H1 (cell line): Measurements from ENCODE around the gene GNG11. TPM values are rescaled to one million over a fixed set of nuclear protein-coding genes. Genes with fewer than 3 reads are reported as not detected.

Source experiments
- KDM4A ChIP-seq: IDR thresholded peaks from one replicate; pipeline ENCODE4 v1.7.1; 2012; ENCODE audit warnings: low read depth, mild to moderate bottlenecking, moderate library complexity, low read length, inconsistent platforms; ENCODE audit not compliant: severe bottlenecking
- MAFK ChIP-seq: IDR thresholded peaks from 2 replicates; pipeline ENCODE4 v1.6.1; 2012; ENCODE audit warnings: low read depth, mild to moderate bottlenecking, improper control_type of control experiment, low read length
- RXRA ChIP-seq: IDR thresholded peaks from 2 replicates; pipeline ENCODE4 v1.6.1; 2011; ENCODE audit warnings: low read depth, mild to moderate bottlenecking, low read length, moderate library complexity; ENCODE audit not compliant: insufficient read depth
- TAF1 ChIP-seq: IDR thresholded peaks from 2 replicates; pipeline ENCODE4 v1.6.1; 2011; ENCODE audit warnings: mild to moderate bottlenecking, low read depth, low read length
- TEAD4 ChIP-seq: IDR thresholded peaks from 2 replicates; pipeline ENCODE4 v1.6.1; 2012; ENCODE audit warnings: low read depth, low read length, inconsistent platforms, mixed read lengths
- polyA plus RNA-seq, 7 experiments: library from polyadenylated mRNA; depleted of rRNA in 3 of 7; stranded (reverse) in 5 of 7; unstranded in 2 of 7; fragments of >200 nt in 5 of 7; fragments of 200-250 nt in 2 of 7; gene quantifications; 1 replicate in 5 of 7; 2 replicates in 1 of 7; 4 replicates in 1 of 7; pipeline versions ENCODE4 v1.2.1 to v1.2.3, GENCODE V29; 2011 to 2013; ENCODE audit warnings: missing spikeins in 2 of 7, mixed read lengths in 2 of 7
- total RNA-seq: library from RNA; stranded (reverse); fragmentation: NEBNext Ultra II Directional; extraction: Animal tissue kit (Norgen Biotek cat#: 25700); gene quantifications from 2 replicates; pipeline ENCODE4 v1.2.1, GENCODE V29; 2021
- TF ChIP-seq, protein P1 (sequence below): IDR thresholded peaks from 2 replicates; pipeline ENCODE4 v1.6.1; 2012; ENCODE audit warnings: inconsistent platforms
- TF ChIP-seq, protein P2 (sequence below): fragments of 300-600 bp; sonication (generic); IDR thresholded peaks from 2 replicates; pipeline ENCODE4 v1.7.1; 2012; ENCODE audit warnings: low read length, moderate library complexity, mild to moderate bottlenecking, inconsistent platforms; ENCODE audit not compliant: insufficient replicate concordance
- TF ChIP-seq, protein P3 (sequence below): IDR thresholded peaks from 2 replicates; pipeline ENCODE4 v1.6.1; 2012; ENCODE audit warnings: inconsistent platforms

Gene GNG11
- total and polyA plus RNA-seq, 2 of the 8 experiments (the other 6 are each of a cell fraction or from before 2014, with no cell fraction given) = 0.38 to 1.3 TPM

DNA sequence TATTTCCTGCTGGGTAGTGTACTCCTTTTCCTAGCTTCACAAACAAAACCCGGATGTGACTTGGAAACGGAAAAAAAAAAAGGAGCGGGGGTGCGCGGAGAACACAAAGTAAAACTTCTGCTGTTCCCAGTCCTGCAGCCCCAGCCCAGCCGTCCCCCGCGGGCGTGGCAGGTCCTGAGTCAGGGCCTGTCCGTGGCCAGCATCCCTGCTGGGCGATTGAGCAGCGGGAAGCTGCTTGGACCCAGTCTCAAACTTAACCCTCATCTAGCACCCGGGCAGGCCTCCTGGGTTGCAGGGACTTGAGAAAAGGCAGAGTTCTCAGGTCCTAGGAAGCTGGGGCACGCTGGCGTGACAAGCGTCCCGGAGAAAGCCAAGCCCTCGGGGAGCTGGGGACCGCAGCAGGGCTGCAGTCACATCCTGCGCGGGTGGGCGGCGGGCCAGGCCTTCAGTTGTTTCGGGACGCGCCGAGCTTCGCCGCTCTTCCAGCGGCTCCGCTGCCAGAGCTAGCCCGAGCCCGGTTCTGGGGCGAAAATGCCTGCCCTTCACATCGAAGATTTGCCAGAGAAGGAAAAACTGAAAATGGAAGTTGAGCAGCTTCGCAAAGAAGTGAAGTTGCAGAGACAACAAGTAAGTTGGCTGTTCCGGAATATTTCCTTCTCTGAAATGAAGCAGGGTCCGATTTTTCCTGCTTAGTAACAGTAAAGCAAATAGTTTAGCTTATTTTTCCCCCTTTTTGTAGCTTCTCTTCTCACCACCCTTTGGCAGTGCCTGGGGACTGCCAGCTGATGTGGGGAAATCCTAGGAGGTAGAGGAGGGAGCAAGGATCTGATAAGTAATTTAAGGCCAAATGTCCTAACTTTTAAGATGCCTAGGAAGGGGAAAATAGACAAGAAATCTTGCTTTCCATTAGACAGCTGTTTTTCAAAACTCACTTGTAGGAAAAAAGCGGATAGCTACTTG, at the start of gene GNG11 (continued):
- TF ChIP-seq, protein P1, sequence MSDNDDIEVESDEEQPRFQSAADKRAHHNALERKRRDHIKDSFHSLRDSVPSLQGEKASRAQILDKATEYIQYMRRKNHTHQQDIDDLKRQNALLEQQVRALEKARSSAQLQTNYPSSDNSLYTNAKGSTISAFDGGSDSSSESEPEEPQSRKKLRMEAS = no peak
- TF ChIP-seq TEAD4 = no peak
- TF ChIP-seq, protein P2, sequence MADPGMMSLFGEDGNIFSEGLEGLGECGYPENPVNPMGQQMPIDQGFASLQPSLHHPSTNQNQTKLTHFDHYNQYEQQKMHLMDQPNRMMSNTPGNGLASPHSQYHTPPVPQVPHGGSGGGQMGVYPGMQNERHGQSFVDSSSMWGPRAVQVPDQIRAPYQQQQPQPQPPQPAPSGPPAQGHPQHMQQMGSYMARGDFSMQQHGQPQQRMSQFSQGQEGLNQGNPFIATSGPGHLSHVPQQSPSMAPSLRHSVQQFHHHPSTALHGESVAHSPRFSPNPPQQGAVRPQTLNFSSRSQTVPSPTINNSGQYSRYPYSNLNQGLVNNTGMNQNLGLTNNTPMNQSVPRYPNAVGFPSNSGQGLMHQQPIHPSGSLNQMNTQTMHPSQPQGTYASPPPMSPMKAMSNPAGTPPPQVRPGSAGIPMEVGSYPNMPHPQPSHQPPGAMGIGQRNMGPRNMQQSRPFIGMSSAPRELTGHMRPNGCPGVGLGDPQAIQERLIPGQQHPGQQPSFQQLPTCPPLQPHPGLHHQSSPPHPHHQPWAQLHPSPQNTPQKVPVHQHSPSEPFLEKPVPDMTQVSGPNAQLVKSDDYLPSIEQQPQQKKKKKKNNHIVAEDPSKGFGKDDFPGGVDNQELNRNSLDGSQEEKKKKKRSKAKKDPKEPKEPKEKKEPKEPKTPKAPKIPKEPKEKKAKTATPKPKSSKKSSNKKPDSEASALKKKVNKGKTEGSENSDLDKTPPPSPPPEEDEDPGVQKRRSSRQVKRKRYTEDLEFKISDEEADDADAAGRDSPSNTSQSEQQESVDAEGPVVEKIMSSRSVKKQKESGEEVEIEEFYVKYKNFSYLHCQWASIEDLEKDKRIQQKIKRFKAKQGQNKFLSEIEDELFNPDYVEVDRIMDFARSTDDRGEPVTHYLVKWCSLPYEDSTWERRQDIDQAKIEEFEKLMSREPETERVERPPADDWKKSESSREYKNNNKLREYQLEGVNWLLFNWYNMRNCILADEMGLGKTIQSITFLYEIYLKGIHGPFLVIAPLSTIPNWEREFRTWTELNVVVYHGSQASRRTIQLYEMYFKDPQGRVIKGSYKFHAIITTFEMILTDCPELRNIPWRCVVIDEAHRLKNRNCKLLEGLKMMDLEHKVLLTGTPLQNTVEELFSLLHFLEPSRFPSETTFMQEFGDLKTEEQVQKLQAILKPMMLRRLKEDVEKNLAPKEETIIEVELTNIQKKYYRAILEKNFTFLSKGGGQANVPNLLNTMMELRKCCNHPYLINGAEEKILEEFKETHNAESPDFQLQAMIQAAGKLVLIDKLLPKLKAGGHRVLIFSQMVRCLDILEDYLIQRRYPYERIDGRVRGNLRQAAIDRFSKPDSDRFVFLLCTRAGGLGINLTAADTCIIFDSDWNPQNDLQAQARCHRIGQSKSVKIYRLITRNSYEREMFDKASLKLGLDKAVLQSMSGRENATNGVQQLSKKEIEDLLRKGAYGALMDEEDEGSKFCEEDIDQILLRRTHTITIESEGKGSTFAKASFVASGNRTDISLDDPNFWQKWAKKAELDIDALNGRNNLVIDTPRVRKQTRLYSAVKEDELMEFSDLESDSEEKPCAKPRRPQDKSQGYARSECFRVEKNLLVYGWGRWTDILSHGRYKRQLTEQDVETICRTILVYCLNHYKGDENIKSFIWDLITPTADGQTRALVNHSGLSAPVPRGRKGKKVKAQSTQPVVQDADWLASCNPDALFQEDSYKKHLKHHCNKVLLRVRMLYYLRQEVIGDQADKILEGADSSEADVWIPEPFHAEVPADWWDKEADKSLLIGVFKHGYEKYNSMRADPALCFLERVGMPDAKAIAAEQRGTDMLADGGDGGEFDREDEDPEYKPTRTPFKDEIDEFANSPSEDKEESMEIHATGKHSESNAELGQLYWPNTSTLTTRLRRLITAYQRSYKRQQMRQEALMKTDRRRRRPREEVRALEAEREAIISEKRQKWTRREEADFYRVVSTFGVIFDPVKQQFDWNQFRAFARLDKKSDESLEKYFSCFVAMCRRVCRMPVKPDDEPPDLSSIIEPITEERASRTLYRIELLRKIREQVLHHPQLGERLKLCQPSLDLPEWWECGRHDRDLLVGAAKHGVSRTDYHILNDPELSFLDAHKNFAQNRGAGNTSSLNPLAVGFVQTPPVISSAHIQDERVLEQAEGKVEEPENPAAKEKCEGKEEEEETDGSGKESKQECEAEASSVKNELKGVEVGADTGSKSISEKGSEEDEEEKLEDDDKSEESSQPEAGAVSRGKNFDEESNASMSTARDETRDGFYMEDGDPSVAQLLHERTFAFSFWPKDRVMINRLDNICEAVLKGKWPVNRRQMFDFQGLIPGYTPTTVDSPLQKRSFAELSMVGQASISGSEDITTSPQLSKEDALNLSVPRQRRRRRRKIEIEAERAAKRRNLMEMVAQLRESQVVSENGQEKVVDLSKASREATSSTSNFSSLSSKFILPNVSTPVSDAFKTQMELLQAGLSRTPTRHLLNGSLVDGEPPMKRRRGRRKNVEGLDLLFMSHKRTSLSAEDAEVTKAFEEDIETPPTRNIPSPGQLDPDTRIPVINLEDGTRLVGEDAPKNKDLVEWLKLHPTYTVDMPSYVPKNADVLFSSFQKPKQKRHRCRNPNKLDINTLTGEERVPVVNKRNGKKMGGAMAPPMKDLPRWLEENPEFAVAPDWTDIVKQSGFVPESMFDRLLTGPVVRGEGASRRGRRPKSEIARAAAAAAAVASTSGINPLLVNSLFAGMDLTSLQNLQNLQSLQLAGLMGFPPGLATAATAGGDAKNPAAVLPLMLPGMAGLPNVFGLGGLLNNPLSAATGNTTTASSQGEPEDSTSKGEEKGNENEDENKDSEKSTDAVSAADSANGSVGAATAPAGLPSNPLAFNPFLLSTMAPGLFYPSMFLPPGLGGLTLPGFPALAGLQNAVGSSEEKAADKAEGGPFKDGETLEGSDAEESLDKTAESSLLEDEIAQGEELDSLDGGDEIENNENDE = no peak
- no peak for TF ChIP-seq RXRA
- TF ChIP-seq KDM4A = peak; percentile 72
- TF ChIP-seq TAF1 = peak; percentile 18; the same call in 1 of the 2 replicates
- no peak for TF ChIP-seq MAFK
- TF ChIP-seq, protein P3, sequence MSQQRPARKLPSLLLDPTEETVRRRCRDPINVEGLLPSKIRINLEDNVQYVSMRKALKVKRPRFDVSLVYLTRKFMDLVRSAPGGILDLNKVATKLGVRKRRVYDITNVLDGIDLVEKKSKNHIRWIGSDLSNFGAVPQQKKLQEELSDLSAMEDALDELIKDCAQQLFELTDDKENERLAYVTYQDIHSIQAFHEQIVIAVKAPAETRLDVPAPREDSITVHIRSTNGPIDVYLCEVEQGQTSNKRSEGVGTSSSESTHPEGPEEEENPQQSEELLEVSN = peak; percentile 29; the same call in 1 of the 2 replicates
